DMS153 treated with DMSO at 0.1 percent for 48 hours (cell line): ENCODE measurements around the gene CAVIN4.

Experiments
- DNase-seq: peaks from one replicate; lab custom pipeline; 2025; ENCODE audit not compliant: unreplicated experiment; lab: John Stamatoyannopoulos, UW

Gene CAVIN4

DNA sequence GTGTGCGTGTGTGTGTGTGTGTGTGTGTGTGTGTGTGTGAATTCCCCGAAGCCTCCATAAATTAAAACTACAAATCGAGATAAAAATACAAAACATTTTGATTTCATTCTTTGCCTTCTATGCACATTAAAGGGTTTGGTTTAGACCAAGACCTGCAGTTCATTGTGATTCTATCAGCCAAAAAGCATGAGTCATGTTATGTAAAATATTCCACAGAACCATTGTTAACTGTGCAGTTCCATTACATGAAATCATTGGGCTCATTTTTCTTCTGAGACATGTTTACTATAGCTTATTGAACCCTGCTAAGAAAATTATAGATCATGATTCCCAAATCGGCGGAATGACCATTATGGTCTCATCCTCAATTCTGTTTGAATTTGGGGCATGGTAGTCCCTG, 11.7 kb downstream of the CAVIN4 start:
- no peak for DNase-seq

DNA sequence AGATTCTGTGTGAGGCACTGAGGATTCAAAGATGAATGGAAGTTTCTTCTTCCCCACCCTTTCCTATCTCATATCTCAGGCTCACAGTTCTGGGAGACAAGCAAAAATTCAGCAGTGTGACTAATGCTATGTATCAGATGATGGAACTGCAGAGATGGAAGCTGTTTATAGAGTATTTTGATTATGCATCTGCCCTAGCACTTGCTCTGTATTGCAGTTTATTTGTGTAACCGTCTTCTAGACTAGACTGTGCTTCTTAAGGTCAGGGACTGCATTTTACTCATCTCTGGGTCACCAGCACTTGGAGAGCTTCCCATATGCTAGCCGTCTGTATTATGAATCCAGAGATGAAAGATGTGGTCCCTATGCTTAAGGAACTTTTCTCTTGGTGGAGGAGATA, 12.6 kb downstream of the CAVIN4 start:
- no peak for DNase-seq

DNA sequence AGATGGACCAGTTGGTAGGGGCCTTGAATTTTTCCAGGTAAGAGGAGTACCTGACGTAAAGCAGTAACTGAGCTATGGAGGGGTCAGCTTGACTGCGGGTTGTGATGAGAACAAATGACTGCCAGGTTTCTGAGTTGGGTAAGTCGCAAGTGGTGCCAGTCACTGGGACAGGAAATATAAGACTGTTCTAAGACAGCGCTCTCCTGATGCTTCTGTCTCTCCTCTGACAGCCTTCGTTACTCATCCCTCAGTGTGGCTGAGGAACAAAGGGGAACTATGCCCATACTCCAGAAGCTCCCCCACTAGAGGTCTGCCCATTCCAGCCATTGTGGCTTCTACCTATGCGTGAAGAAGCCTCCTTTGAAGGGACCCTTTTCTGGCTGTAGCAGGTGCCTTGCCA, 13.3 kb downstream of the CAVIN4 start:
- no peak for DNase-seq

DNA sequence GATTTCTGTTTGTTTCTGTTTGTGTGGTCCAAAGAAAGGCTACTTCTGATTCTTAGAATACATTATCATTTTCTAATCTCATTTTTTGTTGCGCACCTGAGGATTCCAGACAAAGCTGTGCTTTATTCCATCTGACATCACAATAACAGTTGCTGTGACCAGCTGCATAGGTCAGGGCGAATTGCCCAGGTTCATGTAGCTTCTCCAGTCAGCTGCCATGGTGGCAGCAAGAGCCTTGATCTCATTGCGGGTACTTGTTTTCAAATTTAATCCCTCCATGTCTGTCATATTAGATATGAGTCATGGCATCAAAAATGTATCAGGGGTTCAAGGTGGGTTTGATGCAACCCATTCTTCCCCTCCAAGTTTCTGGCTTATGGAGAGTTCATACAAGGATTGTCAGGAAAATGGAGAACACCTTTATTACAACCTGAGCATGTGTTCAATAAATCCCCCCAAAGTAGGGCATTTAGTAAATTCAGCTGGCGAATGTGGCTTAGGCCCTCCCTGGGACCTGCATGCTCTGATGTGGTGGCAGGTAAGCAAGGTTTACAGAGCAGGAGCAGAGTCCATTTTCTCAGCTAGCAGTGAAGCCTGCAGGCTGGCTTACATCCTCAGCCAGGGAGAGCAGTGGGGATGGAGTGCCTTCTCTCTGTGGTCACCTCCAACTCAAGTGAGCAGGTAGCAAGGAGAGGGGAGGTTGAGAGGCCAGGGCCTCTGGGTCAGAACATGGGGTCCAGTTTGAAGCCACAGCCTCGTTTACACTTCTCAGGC, 13.9 kb downstream of the CAVIN4 start:
- DNase-seq, result no peak

DNA sequence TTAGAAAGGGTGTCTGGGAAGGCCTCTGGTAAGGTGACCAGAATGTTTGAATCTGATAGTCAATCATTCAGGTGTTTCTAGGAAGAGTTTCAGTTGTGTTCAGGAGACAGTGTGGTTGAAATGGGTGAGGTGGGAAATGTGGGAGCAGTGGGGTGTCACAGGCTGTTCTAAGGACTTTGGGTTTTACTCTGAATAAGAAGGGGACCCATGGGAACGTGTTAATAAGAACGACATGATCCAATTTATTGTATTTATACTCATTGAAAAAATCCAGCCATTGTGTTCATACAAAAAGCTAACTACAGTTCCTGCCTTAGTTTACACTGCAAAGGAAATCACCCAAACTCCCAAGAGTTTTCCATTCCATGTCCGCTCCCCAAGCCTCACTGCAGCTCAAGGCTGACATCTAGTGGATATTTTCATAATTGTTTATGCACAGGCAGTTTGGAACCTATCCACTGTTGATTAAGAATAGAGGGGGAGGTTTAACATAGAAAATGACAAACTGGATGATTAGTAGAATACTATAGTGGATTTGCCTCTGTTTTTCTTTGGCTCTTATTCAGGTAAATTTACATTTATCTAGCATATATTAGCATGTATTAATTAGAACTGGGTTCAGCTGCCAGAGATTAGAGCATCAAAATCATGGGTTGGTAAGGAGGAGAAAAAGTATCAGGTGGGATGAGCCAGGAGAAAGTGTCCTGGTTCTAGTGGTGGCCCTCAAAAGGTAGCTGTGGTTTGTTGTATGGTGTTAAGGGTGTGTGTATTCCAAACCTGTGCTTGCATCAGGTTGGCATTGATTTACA, 17.7 kb downstream of the CAVIN4 start:
- peak; percentile 57 for DNase-seq

DNA sequence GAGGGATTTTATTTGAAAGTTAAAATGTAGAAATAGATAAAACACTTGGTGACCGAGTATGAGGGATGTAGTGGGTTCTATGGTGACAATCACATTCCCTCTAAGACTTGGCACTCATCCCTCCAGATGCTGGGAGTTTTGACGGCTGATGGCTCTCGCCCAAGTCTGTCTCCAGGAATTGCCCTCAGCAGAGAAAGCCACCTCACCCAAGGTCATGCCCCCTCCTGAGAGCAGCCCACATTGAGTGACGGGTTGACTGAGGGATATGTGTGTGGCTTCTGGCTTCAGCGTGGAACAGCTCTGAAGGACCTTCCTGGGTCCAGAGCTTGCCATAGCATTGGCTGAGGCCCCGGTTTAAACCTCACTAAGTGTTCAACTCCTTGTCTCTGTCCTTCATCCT, 19.4 kb downstream of the CAVIN4 start:
- DNase-seq, result no peak

DNA sequence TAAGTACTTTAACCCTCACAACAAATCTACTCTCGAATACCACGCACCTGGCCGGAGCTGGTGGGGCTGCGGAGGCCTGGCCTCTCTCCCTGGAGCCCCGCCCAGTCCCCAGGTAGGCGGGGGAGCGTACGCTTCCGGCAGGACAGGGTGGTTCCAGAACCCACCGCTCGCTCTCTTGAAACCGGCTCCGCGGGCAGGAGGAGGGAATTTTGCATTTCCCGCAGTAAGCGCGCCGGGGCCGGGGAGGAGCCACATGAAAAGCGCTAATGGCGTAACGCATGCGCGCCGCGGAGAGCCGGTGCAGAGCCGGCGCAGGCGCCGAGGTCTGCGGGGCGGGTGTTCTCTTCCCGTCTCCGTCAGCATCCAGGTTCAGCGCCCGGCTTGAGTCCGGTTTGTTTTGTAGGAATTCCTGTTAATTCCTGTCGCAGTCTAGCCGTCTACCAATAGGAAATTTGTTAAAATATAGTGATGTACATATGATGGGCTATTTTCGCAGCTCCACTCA, 20.8 kb downstream of the CAVIN4 start:
- DNase-seq, result peak; percentile 84

DNA sequence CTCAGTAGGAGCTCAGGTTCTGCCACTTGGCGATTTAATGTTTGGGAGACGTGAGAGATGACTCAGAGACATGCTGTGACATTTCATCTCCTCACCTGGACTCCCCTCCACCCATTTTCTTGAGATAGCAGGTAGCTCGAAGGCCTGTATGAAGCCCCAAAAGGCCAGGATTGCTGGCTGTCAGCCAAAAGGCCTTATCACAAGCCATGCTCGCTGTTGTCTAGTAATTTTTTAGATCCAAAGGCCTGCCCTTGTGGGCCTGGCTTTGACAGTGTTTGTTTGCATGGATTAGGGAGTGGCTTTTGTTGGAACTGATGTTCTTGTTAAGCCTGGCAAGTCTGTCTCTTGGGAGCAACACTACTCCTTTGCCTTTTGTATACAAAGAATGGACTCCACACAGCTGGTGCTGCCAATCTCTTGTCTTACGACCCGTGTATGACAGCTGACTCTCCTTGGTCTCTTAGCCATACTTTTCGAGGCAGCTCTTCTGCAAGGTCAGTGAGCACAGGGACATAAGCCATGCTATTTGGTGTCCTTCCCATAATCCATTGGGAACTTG, 22.7 kb downstream of the CAVIN4 start:
- no peak for DNase-seq

DNA sequence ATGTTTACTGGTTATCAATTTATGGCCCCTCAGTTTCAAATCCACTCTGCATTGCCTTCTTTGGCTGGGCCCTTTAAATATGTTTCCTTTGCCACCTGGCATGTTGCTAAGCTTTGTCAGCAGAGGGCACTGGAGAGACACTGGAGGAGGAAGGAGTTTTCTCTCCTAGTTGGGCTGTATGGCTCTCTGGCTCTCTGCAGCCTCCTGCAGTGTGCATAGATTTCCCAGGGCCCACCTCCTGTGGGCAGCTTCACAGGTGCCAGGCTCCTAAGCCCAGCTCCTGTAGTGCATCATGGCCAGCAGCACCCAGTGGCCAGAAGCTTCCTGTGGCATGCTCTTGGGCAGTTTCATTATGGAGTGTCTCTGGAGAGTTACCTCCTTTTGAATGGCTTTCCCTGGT, 23.3 kb downstream of the CAVIN4 start:
- peak; percentile 25 for DNase-seq

DNA sequence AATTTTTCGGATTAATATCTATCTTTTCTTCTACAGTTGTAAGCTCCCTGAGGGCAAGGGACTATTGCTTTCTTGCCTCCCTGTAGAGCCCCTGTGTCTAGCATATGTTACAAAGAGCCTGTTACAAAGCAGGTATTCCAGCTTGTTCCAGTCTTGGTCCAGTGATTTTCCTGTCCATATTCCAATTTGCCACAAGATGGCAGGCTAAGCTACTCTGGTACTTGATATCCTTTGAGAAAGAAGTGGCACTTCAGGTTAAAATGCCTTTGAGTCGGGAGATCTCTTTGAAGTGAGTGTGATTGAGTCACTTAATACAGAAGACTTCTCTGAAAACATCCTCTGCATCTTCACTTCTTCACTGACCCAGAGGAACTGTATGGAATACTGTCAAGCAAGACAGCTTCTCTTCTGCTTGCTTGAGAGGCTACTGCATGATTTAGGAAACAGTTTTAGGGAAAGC, 24.5 kb downstream of the CAVIN4 start:
- DNase-seq, result peak; percentile 49

DNA sequence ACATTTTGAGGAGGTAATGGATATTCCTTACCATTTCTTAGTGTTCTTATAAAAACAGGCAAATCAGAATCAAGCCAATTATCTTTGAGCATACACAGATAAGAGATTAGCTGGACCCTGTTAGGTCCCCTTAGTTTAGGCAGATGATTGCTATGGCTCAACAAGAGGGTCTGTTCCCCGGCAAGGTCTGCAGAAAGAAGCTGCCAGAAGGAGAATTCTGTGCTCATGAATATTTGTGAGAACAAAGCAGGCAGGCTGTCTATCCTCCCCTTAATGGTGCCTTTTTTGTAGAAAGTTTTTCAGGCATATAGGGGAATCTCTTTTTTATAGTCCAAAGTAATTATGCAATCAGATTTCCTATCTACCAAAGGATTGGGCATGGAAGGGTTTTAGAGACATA, 27.5 kb downstream of the CAVIN4 start:
- no peak for DNase-seq

DNA sequence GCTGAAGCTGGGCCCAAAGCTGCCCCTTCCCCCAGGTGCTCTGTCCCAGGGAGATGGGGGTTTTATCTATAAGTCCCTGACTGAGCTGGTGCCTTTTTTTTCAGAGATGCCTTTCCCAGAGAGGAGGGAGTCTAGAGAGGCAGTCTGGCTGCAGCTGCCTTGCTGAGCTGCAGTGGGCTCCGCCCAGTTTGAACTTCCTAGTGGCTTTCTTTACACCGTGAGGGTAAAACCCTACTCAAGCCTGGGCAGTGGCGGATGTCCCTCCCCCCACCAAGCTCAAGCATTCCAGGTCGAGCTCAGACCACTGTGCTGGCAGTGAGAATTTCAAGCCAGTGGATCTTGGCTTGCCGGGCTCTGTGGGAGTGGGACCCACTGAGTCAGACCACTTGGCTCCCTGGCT, 41.3 kb downstream of the CAVIN4 start:
- no peak for DNase-seq

DNA sequence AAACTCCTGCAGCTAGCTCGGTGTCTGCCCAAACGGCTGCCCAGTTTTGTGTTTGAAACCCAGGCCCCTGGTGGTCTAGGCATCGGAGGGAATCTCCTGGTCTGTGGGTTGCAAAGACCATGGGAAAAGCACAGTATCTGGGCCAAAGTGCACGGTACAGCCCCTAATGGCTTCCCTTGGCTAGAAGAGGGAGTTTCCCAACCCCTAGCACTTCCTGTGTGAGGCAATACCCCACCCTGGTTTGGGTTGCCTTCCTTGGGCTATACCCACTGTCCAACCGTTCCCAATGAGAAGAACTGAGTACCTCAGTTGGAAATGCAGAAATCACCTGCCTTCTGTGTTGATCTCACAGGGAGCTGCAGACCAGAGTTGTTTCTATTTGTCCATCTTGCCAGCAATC, 41.8 kb downstream of the CAVIN4 start:
- no peak for DNase-seq

DNA sequence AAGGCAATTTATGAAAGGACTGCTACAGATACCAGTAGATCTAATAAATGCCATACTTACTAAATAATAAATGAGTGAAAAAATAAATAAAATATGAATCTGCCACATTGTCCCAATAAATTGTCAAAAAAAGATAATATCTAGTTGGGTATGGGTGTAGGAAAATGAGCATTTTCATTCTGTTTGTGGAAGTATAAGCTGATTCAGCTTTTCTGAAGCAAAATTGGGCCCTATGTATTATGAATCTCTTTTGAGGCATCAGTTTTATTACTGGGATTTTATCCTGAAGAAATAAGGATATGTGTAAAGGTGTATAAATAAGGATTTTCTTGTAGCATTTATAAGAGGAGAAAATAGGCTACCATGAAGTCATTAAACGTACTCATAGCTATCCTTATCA, 46.1 kb downstream of the CAVIN4 start:
- DNase-seq, result no peak

DNA sequence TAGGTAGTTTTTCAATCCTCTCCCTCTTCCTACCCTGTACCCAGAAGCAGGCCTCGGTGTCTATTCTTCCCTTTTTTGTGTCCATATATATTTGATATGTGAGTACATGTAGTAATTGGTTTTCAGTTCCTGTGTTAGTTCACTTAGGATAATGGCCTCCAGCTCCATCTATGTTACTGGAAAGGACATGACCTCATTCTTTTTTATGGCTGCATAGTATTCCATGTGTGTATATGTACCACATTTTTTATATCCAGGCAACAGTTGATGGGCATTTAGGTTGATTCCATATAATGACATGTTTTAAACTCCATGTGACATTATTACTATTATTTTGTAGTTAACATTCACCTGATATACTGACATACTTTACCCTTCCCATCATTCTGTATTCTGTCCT, 49.1 kb downstream of the CAVIN4 start:
- no peak for DNase-seq

DNA sequence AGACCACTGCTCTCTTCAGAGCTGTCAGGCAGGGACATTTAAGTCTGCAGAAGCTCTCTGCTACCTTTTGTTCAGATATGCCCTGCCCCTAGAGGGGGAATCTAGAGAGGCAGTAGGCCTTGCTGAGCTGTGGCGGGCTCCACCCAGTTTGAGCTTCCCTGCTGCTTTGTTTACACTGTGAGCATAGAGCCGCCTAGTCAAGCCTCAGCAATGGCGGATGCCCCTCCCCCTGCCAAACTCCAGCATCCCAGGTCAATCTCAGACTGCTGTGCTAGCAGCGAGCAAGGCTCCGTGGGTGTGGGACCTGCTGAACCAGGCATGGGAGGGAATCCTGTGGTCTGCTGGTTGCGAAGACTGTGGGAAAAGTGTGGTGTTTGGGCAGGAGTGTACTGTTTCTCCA, 59.9 kb downstream of the CAVIN4 start:
- DNase-seq, result peak; percentile 67
